Transverse colon (tissue), 4 donors: Measurements from ENCODE around the gene LRRN3.

ENCODE experiments used
- POLR2A ChIP-seq: fragments of 450-650 bp; IDR thresholded peaks from one replicate; pipeline ENCODE4 v1.6.1; 2016; ENCODE audit warnings: antibody characterized with exemption, mild to moderate bottlenecking, moderate library complexity
- POLR2AphosphoS5 ChIP-seq, 3 donors: sonication (generic); formaldehyde crosslinking; IDR thresholded peaks; one replicate each; pipeline ENCODE4 v1.6.1; 2016; ENCODE audit warnings: antibody characterized with exemption in 3 of 3
- TF ChIP-seq, protein P1 (sequence below), 5 experiments: fragments of 200-600 bp in 3 of 5; fragments of 450-650 bp in 2 of 5; sonication (generic) in 3 of 5; IDR thresholded peaks; 1 replicate in 2 of 5; 2 replicates in 3 of 5; pipeline ENCODE4 v1.5.1; 2016 to 2017; ENCODE audit warnings: antibody characterized with exemption in 5 of 5, inconsistent platforms in 3 of 5, mild to moderate bottlenecking in 2 of 5, moderate library complexity in 1 of 5

DNA sequence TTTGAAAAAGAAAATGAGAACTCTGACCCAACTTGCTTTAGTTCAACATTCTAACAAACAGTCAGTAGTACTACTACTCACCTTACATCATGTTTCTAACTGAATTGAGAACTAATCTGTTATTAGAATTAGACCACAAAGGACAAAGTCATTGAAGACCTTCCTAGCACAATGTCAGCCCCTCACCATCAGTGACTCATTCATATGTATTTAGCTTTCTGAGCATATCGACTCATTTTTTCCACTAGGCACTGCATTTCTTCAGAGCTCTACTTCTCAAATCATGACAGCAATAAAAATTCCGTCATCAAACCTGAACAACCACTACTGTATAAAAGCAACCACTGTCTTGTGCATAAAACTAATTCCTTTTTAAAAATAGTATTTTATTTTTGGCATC, 4.4 kb upstream of the LRRN3 start:
- TF ChIP-seq, protein P1, sequence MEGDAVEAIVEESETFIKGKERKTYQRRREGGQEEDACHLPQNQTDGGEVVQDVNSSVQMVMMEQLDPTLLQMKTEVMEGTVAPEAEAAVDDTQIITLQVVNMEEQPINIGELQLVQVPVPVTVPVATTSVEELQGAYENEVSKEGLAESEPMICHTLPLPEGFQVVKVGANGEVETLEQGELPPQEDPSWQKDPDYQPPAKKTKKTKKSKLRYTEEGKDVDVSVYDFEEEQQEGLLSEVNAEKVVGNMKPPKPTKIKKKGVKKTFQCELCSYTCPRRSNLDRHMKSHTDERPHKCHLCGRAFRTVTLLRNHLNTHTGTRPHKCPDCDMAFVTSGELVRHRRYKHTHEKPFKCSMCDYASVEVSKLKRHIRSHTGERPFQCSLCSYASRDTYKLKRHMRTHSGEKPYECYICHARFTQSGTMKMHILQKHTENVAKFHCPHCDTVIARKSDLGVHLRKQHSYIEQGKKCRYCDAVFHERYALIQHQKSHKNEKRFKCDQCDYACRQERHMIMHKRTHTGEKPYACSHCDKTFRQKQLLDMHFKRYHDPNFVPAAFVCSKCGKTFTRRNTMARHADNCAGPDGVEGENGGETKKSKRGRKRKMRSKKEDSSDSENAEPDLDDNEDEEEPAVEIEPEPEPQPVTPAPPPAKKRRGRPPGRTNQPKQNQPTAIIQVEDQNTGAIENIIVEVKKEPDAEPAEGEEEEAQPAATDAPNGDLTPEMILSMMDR (IDR thresholded peaks at IDR 0.05) = no peak
- TF ChIP-seq POLR2A (no peak), POLR2AphosphoS5 (IDR thresholded peaks at IDR 0.05) (no peak)
